T-helper 1 cell treated with Interleukin-12 subunit alpha and Interleukin-12 subunit beta and Interleukin-4 antibody, amounts not matched to agents 30 ng/mL and 1 ng/mL, for 36 hours (primary cell): ENCODE results near the gene PTPN5. TPM values are rescaled to one million over a fixed set of nuclear protein-coding genes. Genes with fewer than 3 reads are reported as not detected.

Experiments used
- intact Hi-C: fragments of 100-400 bp; cut with micrococcal nuclease; formaldehyde crosslinking; loops from one replicate; pipeline ENCODE4 v1.15.1; 2024
- total RNA-seq: library from RNA; stranded (reverse); gene quantifications from 2 replicates; pipeline ENCODE4 v1.2.3, GENCODE V29; 2022

PTPN5 gene
- total RNA-seq, 1 donor from 2014 or later = not detected

DNA sequence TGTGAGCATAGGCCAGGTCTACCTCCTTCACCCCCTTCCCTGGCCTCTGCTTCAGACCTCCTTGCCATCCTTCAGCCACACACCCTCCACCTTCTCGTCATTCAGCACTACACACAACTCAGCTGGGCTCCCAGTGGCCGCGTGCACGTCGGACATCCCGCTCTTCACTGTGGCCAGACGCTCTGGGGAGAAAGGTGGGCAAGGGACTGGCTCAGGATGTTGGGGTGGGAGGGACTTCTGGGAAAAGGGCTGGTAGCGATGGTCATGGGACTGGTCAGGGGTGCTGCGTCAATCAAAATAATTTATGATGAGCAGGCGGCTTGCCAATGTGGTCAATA is 77.2 kb downstream of the PTPN5 start:
- intact Hi-C loops = no loop called here

DNA sequence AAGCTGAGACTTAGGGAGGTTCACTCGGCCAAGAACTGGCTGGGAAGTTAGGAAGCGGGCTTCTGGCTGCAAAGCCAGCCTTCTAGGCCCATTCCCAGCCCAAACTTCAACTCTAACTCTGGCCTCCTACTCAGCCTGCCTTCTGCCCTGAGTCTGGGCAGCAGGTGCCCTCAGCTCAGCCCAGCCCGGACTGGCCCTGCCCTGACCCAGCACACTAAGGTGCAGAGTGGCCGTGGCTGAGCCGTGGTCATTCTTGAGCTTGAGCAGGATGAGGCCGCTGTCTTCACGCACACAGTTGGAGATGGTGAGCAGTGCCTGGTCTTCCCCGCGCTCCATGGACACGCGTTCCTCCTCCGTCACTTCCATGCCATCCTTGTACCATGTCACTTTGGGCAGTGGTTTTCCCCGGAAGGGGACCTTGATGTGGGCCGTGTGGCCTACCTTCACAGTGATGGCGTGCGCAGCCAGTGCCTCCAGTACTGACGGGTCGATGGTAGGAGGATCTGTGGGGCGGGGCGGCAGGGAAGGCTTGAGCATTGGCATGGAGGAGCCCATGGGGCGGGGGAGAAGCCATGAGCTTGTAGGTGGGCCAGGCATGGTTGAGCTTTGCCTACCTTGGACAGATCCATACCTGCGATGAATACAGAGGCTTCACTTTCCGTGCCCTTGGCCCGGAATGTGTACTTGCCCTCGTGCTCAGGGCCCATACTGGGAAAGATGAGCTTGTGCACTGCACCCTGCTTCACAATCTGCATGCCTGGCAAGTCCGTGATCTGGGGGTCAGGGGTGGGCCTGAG is 77.8 kb downstream of the PTPN5 start:
- intact Hi-C loops = no loop called here

DNA sequence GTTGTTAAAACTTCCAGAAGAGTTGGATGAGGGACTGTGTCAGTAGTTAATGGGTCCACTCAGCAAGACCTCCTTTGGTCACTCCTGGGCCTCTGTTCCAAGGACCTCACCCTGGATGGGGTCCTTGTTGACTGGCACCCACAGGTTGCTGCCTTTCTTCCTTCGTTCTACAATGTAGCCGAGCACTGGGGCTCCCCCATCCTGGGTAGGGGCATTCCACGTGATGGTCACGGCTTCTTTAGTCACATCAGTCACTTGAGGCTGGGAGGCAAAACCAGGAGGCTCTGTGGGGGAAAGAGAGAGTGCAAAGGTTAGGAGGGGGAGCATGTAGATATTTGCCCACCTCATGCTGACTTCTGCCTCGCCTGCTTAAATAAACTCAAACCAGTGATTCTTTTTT is 81.1 kb downstream of the PTPN5 start:
- intact Hi-C loops = no loop called here

DNA sequence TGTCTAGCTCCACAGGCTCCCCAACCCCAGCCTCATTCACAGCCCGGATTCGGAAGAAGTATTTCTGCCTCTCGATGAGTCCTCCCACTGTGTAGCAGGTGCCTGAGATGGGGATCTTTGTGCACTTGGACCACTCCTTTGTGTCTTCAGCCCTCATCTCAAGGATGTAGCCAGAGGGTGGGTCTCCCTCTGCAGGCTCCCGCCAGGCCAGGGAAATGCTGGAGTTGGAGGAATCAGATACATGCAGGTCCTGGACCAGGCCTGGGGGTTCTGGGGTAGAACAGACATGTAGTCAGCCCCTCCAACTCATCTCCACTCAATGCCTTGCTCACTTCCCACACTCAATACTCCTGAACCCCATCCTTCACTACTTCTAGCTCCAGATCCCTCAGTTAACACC is 82.2 kb downstream of the PTPN5 start:
- intact Hi-C loops = no loop called here

DNA sequence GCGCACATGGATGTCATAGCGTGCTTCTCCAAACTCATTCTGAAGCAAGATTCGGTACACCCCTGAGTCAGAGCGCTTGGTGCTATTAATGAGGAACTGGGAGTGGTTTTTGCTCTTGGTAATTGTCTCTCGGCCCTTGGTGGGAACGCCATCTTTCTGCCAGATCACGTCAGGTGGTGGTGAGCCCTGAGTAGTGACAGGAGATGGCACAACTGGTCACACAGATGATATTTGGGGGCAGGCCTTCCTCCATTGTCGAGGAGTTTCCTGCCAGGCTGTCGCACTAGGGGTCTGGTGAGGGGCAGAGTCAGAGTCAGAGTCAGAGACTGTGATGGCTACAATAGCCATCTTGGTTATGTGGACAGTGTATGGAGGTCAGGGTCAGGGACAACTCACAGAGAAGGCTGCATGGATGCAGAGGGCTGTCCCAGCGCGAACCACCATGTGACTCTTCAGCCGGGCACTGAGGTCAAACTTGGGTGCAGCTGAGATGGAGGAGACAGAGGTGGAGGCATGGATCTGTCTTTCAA is 83.7 kb downstream of the PTPN5 start:
- intact Hi-C loops = loop anchor here (2.0 kb wide), 1 partner anchor 73 kb away; the partner anchor contains the start of gene SPTY2D1

DNA sequence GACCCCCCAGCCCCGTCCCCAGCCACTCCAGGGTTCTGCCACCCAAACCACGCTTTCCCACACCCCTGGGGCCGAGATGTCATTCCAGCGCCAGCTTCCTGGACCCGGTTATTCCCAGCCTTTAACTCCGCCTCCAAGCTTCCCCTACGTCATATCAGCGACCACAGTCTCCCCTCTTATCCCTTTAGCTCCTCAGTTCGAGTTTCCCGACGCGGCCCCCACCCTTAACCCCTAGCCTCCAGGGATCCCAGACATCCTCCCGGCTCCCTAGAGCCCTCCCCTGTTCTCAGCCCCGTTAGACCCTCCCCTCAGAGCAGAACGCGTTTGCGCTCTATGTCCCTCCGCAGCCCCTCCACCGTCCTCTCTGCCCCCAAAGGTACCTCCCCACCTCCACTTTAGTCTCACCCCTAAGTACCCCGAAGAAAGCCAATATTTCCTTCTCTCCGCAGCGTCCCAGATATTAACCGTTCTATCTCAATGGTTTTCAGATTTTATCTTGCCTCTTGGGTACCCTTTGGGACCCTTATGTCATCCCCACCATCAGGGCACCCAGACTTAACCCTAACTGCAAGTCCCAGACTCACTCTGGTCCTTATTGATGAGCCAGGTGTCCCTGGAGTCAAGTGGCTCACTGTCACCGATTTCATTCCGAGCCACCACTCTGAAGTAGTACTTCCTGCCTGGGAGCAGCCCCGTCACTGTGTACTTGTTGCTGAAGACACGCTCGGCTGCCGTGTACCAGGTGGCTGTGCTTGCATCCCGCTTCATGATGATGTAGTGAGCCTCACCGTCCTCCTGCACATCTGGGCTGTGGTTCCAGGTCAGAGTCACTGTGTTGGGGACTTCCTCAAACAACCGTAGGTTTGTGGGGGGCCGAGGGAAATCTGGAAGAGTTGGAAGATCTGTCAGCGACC is 85.0 kb downstream of the PTPN5 start:
- intact Hi-C loops = loop anchor here (1.0 to 2.0 kb wide), 3 partner anchors 8 to 72 kb away; partner anchors contain the start of genes SPTY2D1 and TMEM86A

DNA sequence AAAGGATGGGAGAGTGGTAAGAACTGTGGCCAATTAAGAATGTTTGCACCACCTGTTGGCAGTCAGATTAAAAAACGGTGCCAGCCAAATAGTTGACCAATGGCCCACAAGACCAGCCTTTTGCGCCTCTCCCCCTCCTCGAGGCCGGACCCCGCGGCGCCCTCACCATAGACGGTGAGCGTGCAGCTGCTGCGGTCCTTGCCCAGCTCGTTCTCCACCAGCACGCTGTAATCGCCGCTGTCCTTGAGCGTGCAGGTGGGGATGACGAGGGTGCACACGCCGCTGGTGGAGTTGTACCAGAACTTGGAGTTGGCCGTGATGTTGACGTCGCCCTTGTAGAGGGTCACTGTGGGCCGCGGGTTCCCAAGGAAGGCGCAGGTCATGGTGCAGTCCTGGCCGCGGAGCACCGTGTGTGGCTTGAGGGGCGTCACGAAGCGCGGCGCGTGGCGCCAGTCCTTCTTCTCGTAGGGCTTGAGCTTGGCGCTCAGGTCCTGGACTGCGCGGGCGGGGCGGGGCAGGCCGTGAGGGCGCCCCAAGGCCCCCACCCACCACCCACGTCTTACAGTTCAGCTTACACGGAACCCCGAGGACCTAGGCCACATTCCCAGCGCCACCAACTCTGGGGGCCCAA is 85.8 kb downstream of the PTPN5 start:
- intact Hi-C loops = loop anchor here (1.0 to 2.0 kb wide), 3 partner anchors 7 to 71 kb away; partner anchors contain the start of genes SPTY2D1 and TMEM86A

DNA sequence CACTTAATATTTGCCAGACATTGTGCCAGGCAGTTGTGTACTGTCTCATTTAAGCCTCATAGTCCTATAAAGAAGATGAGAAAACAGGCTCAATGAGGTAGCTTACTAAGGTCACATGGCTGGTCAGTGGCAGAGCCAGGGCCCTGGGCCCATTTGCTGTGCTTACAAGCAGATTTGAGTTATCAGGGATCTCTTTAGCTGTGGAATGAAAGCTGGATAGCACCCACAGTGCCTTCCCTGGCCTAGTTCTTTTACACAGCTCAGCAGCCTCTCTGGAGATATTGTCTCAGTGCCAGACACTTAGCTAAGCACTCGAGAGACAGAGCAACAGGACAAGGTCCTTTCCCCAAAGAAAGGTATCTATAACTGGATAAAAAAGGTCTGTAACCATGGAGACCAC is 86.9 kb downstream of the PTPN5 start:
- intact Hi-C loops = no loop called here

DNA sequence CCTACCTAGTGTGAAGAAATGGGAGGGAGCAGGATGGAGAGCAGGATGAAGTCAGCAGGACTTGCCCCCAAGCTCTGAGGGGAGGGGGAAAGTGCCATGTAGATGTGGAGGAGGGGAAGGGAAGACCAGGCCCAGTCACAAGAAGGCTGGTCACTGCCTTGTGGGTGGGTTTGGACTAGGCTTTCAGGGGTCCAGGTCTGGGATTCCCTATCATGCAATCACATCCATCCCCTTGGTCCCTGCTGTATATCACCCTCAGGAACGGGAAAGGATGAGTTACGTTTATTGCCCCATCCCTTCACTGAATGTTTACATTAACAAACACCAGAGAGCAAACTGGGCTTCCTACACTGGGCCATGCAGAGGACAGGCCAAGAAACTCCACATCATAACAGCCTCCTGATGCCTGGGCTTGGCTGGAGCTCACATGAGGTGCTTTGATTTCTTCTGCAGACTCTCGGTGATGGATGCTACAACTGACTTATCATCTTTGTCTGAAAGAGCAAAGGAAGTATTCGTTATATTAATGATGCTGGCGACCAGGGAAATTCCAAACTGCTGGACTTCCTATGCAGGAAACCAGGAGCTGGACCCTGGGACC is 87.5 kb downstream of the PTPN5 start:
- intact Hi-C loops = no loop called here

DNA sequence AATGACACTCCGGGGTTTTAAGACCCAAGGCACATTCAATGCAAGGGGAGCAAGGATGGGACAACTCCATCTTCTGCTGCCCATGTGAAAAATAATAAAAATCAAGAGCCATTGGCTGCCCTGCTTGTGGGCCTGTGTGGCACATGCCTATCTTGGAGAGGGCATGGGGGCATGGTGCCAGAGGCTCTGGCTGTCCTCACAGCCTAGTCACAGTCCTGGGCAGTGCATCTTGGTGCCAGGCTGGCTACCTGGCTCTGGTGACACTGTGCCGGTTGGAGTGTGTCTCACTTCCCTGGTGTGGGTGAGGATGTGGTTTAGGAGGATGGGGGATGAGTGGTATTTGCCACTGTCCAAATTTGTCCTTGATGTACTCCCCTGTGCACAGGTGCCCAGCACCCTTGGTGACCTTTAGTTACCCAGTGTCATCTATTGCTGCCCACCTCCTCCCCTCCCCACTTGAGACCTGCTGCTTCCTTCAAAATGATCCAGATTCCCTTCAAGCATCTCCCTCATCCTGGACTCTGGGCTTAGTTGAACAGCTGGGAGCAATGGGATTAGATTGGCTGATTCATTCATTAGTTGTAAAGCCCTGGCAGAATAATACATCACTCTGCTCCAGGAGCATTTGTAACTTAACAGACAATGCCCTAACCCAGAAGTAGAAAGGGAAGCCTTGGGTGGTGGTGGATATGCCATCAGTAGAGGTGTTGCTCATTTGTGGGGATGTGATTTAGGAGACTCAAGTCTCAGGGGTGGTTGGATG is 88.4 kb downstream of the PTPN5 start:
- intact Hi-C loops = no loop called here

DNA sequence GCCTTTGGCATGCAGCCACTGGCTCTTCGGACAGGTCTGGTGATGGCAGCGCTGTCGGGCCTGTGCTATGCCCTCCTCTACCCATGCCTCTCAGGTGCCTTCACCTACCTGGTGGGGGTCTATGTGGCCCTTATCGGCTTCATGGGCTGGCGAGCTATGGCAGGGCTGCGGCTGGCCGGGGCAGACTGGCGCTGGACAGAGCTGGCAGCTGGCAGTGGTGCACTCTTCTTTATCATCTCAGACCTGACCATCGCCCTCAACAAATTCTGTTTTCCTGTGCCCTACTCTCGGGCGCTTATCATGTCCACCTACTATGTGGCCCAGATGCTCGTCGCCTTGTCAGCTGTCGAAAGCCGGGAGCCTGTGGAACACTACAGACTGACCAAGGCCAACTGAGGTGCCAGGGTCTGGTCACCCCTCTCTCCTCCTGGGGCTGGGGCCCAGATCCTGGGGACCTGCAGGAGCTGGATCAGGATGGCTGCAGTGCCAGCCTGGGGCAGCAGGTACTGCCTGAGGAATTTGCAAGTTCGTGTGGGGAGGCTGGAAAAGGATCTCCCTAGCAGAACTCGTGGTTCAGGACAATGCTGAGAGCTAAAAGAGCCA is 89.9 kb downstream of the PTPN5 start:
- intact Hi-C loops = no loop called here

DNA sequence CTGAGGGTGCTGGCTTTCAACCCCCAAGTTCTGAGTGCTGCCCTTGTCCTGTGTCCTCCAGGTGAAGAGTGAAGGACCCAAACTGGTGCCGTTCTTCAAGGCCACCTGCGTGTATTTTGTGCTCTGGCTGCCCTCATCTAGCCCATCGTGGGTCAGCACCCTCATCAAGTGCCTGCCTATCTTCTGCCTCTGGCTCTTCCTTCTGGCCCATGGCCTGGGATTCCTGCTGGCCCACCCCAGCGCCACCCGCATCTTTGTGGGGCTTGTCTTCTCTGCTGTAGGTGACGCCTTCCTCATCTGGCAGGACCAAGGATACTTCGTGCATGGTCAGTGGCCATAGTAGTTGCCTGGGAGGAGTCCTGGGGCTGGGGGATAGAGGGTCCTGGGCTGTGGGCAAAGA is 90.7 kb downstream of the PTPN5 start:
- intact Hi-C loops = no loop called here

DNA sequence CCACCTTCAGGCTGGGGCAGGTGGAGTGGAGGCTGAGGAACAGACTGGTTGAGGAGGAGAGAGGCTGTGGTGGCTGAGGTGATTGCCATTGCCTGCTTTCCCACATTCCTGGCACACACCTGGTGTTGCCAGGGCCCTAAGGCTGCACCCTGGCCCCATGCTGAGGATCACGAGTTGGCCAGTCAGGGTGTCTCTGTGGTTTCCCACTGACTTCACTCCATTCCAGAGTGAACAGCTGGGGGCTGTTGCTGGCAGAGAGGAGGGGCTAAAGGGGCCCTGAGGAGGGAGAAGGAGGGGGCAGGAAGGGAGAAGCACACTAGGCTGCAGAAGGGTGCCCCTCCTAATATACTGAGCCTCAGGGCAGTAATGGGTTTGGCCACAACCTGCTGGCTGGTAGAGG is 91.2 kb downstream of the PTPN5 start:
- intact Hi-C loops = no loop called here

DNA sequence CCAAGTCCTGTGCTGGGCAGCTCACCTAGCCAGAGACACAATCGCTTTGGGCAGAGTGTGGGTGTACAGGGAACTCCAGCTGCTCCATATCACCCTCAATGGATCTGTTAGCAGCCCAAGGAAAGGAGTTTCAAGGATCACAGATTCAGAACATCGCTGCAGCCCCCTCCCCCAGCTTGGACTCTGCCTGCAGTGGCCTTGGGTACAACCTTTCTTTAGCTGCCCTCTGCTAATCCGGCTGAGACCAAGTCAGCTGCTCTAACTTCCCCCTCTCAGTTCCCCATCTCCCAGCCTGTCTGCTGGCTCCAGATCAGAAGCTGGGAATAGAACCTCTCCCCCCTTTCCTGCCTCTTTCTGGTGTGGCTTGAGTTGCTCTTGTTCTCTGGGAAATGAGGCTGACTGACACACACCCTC is 91.7 kb downstream of the PTPN5 start:
- intact Hi-C loops = loop anchor here (1.0 to 5.0 kb wide), 4 partner anchors 31 to 687 kb away; partner anchors contain the start of genes SERGEF and TSG101

DNA sequence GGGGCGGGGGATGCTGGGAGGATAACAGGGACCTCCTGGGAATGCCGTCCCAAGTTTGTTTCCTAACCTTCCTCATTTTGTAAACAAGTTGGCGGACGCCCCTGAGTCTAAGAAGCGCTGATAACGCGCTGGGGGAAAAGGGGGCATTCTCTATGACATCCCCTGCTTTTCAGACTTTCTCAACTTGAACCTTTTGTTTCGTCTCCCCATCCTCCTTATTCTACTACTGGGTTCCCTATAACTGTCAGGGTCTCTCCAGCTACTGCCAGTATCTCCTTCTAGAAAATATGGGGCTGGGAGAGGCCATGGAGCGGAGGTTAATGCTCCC is 92.4 kb downstream of the PTPN5 start:
- intact Hi-C loops = loop anchor here (1.0 to 5.0 kb wide), 4 partner anchors 30 to 686 kb away; partner anchors contain the start of genes SERGEF and TSG101

DNA sequence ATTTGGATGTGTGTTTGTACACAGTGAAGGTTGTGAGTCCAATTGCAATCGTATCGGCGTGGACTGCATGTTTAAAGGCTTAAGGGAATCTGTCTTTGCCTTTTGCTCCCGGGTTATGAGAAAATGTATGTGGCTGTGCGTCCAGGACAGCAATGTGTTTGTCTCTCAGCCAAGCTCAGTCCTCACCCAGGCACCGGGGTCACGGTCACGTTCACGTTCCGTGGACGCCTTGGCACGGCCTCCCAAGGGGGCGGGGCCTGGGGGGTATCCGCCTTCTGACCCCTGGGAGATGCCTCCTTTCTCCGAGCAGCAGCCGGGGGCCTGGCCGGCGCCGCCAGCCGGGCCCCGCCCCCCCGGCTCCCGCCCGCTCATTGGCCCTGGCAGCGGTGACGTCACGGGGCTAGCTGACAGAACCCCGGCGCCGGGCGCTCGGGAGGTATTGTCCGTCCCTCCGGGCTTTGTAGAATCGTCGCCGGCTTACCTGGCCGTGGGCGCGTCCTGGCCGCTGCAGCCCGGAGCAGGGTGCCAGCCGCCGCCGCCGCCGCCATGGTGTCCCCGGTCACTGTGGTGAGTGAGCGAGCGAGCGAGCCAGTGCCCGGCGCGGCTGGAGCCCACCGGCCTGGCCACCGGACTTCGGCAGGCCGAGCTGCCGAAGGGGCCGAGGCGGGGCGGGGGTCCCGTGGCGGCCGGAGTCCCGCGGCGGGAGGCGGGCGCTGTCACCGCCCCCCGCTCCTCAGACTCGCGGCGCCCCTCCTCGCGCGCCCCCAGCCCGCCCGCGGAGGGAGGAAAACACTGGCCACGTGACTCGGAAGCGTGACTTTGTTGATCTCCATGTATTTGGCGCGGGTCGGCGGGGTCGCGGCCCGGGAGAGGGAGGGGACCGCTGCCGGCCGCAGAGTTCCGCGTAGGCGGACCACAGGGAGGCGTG is 93.0 kb downstream of the PTPN5 start, which contains the start of gene TMEM86A:
TMEM86A (plus strand) TSS at position 439 of the 928 bp plus-strand sequence; CDS start at position 547, 108 bp downstream.
- intact Hi-C loops = loop anchor here (1.0 to 5.0 kb wide), 9 partner anchors 8 to 686 kb away; partner anchors contain the start of genes GTF2H1, HPS5, SERGEF and SPTY2D1

DNA sequence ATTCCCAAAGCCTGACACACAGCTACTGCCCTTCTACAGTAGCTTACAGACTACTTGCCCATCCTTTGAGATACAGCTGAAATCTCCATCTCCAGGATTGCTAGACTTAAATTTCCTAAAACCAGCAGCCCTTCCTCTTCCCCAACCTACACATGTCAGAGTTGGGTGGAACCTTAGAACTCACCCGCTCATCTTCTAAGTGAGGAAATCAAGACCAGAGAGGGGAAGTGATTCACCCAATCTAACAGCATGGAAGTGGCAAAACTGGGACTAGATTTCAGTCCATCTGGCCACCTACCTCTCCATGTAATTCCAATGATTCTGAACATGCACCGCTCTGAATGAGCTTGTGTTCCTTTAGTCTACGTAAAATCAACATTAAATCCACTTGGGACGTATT is 94.0 kb downstream of the PTPN5 start:
- intact Hi-C loops = loop anchor here (5.0 kb wide), 1 partner anchor 80 kb away; no protein-coding TSS in a partner anchor

DNA sequence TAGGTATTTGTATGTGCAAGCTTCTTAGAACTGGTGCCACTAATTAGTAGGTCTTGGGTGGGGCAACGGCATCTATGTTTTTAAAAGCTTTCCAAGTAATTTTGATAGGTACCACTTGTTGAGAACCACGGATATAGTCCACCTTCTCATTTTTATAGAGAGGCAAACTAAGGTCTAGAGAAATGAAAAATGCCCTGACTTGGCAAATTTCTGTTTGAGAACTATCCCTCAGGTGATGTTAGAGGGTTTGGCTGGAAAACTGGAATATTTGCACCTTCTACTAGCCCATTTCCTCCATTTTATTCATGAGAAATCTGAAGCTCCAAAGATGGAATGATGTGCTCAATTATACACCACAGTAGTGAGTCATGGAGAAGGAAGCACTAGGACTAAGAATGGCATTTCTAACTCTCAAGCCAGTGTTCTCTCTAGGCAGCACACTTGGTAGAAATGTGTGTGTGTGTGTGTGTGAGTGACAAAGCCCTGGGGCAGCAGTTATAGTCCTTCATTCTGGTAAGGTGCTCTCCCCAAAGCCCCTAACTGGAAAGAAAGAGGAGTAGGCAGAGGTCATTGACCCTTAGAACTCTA is 94.9 kb downstream of the PTPN5 start:
- intact Hi-C loops = loop anchor here (5.0 kb wide), 1 partner anchor 79 kb away; no protein-coding TSS in a partner anchor
